ENCODE measurements around the gene OR51T1.
"Not testable (repeated sequence)": the region's sequence is repeated elsewhere in the genome, so short reads cannot be mapped to it uniquely, and the experiment has no call there.

OR51T1 gene, protein sequence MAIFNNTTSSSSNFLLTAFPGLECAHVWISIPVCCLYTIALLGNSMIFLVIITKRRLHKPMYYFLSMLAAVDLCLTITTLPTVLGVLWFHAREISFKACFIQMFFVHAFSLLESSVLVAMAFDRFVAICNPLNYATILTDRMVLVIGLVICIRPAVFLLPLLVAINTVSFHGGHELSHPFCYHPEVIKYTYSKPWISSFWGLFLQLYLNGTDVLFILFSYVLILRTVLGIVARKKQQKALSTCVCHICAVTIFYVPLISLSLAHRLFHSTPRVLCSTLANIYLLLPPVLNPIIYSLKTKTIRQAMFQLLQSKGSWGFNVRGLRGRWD

DNA sequence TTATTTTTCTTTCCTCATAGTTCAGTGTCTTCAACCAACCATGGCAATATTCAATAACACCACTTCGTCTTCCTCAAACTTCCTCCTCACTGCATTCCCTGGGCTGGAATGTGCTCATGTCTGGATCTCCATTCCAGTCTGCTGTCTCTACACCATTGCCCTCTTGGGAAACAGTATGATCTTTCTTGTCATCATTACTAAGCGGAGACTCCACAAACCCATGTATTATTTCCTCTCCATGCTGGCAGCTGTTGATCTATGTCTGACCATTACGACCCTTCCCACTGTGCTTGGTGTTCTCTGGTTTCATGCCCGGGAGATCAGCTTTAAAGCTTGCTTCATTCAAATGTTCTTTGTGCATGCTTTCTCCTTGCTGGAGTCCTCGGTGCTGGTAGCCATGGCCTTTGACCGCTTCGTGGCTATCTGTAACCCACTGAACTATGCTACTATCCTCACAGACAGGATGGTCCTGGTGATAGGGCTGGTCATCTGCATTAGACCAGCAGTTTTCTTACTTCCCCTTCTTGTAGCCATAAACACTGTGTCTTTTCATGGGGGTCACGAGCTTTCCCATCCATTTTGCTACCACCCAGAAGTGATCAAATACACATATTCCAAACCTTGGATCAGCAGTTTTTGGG, at the start of gene OR51T1:
TSS of gene OR51T1 (plus strand) at position 41 of the 641 bp plus-strand sequence. CDS start at position 41, 0 bp downstream.
- no peak for DNase-seq

DNA sequence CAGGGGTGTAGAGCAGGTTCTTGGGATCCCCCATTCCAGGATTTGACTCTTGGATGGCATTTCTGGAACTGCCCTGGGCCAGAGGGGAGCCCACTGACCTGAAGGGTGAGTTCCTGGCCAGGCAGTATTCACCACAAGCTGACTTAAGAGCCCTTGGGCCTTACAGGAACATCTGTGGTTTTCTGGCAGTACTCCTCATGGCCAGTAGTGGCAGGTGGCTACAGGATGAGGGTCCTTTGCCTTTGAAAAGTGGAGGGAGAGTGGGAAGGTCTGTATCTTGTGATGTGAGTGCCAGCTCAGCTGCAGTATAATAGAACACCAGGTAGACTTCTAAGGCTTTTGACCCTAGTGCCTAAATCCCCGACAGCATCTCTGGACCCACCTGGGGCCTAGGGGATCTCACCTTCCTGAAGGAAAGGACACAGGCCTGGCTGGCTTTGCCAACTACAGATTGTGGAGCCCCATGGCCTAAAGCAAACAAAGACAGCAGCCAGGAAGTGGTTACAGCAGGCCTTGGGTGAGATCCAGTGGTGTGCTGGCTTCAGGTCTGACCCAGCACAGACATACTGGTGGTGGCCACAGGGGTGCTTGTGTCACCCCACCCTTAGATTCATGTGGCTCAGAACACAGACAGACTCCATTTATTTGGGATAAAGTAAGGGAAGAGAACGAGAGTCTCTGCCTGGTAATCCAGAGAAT, 41.7 kb upstream of the OR51T1 start:
- DNase-seq = no peak

DNA sequence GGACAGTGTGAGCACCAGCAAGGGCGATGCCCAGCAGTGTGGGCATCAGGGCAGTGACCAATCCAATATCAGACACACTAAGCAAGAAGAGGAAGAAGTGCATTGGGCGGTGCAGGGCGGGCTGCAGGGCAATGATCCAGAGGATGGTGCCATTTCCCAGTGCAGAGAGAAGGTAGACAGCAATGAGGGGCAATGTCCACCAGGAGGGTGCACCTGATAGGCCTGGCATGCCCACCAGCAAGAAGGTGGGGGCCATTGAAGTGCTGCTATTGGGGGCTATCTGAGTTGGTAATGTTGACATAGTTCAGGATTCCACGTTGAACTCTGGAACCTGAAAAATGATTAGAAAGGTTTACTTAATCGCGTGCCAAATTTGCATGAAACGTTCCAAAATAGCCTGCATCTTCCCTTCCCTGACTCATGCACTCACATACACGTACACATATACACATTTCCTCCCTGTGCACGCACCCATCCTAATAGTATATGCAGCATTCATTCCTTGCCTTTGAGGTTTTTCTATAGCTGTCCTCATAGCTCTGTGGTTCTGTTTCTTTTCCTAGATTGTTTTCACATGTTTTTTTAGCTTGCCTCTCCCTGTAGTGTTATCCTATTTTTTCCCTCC, 32.7 kb upstream of the OR51T1 start, which contains the start of gene OR51S1:
TSS of gene OR51S1 (minus strand) at position 301 of the 625 bp plus-strand sequence. CDS start at position 301, 0 bp downstream.
- no peak for DNase-seq

DNA sequence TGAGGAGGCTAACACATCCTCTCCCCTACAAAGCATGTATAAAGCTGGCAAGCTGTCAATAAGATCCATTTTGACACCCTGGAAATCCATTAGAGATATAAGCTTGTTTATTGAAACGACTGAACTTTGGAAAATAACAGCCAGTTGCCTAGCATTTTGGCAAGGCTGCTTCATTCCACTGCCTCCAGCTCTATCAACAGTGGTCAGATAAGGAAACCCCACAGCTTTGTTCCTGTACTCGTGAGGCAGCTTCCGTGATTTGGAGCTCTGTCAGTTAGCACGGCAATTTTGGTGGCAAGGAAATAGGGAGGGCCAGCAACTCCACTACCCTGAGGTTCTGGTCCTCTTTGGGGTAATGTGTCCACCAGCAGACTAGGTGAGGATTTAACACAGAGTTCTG, 30.7 kb upstream of the OR51T1 start:
- no peak for DNase-seq

DNA sequence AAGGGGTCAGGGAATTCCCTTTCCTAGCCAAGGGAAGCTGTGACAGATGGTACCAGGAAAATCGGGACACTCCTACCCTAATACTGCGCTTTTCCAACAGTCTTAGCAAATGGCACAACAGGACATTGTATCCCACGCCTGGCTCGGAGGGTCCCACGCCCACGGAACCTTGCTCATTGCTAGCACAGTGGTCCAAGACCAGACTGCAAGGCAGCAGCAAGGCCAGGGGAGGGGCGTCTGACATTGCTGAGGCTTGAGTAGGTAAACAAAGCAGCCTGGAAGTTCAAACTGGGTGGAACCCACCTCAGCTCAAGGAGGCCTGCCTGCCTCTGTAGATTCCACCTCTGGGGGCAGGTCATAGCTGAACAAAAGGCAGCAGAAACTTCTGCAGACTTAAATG, 27.4 kb upstream of the OR51T1 start:
- not testable (repeated sequence) for DNase-seq

DNA sequence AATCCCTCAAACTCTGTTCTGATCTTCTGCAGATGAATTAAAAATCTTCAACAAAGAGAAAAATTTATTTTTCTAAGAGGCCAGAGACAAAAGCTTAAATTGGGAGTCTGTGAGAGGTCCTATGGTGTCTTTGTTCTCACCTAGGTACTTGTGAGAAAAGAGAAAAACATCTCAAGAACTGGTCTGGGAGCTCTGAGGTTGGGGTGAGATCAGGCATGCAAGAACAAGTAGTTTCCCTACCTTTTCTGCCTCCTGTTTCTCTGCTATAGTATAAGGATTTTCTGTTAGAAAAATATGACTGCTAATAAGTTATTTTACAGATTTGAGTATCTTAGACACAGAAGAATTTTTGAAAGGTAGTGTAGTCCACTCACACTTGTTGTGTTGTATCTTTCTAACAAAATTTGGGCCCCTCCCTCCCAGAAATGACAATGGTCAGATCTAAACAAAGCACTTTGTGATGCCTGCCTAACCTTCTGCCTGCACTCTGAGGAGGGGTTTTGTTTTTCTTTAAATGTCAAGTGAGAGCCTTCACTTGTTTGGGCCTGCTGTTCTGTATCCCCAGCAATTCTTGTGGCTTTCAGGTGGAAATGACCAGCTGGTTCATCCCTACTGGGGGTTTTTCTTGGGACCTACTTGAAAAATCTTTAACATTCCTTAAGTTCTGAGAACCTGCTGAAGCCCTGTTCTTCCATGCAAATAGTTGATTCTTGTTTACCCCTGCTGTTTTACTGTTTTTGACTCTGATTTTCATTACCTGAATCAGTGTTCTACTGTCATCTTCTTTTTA, 19.1 kb upstream of the OR51T1 start:
- no peak for DNase-seq

DNA sequence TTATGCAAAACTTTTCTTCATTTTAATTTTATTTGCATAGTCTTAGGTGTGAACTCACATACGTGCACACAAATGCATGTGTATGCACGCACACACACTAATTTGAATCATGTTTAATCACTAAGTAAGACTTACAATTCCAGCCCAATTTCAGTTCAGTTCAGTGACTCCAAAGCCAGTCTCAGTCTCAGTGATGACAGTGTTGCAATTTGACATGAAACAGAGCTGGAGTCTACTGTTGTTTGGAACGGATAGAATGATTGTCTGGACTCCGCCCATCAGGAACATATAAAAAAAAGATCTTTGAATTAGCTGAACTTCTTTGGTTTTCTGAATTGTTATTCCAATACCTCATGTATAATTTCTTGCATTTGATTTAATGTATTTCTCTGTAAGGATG, 17.8 kb upstream of the OR51T1 start:
- no peak for DNase-seq

DNA sequence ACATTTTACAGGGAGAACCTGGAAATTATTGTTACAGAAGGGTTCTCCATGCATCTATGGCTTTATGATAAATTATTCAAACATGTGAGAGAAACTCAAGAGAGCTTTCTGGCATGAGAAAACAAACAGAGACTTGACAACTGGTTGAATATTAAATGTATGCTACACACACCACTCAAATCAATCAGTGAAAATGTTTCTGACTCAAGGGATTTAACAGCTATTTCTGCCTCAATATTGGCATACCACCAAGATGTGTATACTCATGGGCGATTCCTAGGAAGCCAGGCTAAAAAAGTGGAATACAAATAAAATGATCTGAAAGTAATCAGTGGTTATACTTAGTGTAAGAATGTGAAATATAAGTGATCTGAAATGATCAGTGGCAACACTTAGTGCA, 15.8 kb upstream of the OR51T1 start:
- DNase-seq = no peak

DNA sequence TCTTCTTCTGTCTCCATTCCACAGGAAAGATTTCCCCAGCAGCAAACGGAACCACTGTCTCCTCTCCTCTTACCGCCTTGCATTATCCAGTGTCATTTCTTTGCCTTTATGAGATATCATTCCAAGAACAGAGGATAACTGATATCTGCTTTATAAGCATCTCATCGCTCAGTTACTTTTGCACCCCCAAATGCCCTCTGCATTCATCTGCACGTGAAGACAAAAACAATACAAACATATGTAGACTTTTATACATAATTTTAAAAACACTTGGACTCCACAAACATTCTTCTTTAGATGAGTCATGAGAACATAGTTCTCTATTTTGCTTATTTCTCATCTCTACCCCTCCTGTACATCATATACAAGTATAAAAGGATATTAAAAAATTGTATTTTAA, 512 bp upstream of the OR51T1 start:
- DNase-seq = no peak

DNA sequence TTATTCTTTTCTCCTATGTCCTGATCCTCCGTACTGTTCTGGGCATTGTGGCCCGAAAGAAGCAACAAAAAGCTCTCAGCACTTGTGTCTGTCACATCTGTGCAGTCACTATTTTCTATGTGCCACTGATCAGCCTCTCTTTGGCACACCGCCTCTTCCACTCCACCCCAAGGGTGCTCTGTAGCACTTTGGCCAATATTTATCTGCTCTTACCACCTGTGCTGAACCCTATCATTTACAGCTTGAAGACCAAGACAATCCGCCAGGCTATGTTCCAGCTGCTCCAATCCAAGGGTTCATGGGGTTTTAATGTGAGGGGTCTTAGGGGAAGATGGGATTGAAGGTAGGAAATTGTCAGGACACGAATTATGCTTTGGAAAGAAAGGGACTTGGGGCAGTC, 843 bp downstream of the OR51T1 start:
- DNase-seq = no peak

DNA sequence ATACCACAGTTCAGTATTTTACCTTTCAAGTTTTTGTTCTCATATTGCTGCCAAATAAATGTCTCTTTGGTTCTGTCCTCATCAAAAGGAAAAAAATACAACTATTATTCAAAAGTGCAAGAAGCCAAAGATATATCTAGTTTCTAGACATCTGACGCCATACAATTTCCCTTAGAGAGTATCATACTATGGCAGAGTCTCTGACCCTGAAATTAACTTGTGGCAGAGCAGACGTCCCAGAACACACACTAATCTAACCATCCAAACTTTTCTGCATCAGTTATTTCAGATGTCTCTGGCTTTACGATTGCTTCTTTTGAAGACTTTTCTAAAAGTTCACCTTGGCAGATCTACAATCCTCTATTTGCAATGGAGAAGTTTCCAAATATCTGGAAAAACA, 2.7 kb downstream of the OR51T1 start:
- DNase-seq = no peak

DNA sequence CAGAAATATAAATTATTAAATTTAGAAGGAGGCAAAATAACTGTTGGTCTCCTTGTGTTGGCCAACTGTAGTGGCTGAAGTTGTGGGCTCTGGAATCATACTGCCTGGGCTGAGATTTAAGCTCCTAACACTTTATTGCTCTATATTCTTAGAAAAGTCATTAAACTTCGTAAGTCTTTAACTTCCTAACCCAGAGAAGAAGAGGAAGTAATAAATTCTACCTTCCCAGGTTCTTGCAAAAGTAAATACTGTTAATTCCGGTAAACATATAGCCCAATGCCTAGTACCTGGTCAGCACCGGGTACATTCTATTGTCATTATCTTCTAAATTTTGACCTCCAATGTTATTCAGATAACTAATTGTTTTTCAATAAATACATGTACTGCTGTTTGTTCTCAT, 4.5 kb downstream of the OR51T1 start:
- no peak for DNase-seq

DNA sequence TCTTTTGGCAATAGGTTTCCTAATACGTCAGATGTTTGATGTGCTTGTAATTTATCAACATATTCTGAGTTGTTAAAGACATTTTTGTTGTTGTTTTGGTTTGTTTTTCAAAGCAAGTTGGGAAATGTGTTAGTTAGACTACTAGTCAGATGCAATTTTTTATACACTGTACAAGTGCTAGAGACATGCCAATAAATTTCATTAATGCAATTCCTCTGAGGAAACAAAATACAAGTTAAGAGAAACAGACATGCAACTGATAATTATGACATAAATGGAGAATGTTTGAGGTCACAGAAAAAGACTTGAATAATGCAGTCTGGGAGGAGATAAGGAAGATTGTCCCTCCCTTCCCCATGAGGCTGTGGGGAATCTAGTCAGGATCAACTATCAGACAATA, 5.9 kb downstream of the OR51T1 start:
- no peak for DNase-seq

DNA sequence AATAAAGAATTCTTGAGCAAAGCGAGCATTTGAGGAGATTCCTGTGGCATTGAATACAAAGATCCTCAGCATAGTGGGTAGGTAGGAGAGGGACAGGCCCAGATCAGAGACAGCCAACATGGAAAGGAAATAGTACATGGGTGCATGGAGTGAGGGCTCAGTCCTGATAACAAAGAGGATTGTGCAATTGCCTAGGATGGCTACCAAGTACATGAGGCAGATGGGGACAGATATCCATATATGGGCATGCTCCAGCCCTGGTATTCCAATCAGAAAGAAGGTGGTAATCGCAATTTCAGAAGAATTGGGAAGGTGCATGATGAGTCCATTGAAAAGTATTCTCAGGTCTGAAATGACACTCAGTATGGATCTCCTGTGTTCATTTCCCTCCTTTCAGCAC, 8.6 kb downstream of the OR51T1 start:
- DNase-seq = no peak

DNA sequence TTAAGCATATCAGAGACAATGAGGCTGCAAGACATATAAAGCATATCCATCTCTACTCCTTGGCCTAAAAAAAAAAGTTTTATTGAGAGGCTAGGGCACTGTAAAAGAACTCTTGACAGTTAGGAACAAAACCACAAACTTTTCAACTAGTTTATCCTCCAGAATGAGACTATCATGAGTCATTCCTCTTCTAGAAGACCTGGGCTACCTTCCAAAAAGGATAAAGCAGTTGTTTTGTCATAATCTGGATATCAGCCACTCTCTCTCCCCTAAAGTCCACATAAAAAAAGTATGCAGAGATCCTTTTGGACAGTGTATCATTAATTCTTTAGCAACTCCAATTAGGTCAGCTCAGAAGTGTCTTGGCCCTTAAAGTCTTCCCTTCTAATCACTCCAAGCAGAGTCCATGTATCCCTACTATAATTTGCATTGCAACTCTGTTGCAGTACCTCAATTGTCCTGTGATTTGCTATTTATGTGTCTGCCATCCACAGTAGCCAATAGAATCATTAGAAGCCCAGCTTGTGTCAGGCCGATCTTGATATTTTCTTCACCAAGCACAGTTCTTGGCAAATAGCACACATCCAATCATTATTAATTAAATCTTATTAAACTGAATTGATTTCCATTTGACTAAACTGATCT, 10.4 kb downstream of the OR51T1 start:
- DNase-seq = no peak

DNA sequence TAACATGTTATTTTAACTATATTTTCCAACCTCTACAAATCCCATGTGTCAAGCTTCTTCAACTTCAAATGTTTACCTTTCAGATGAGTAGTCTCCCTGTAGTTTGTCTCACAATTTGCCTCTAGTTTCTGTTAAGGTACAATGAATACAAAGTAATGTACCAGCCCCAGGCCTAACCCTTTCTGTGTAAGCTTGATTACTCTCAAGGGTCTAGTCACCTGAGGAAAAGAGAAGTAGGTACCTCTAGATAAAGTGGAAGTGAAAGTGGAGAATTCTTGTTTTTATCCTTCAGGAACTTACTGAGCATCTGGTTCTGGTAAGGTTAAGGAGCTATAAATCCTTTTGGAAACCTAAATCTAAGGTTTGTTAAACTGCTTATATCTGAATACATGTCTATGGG, 21.8 kb downstream of the OR51T1 start, which contains the start of gene OR51A7:
TSS of gene OR51A7 (plus strand) at position 300 of the 400 bp plus-strand sequence. CDS start 3,587 bp downstream, outside the sequence.
- DNase-seq = no peak

DNA sequence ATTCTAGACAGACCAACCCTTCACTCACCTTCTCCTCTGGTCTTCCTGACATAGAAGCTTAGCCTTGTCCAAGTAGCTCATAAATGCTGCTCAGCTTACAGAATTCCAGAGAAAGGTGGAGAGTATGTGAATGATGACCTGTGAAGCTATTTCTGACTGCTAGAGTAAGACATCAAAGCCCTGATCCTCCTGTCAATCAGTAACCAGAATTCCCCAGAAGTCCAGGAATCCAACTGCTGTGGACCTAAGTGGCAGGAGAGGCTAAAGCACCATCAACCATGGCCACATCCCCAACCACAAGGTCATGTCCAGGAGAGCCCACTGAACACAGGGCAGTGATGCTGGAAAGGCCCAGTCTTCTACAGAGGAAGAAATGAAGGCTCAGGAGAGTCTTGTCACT, 34.9 kb downstream of the OR51T1 start:
- DNase-seq = no peak

DNA sequence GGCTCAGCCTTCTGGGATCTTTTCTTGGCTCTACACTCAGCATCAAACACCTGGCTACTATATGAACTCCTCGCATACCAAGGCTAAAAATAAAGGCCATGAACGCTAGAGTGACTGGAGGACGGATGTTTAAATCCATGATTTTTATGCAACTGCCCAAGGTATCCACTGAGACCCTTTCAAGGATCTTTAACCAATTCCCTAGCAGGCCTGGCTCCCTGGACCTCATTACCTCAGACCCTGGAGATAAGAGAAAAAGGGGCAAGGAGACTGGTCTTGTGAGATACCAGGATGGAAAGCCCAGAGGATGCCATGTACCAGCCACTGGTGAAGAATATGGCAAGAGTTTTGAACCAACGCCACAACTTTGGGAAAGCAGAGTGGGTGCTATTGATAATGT, 37.5 kb downstream of the OR51T1 start, which contains the start of gene OR51G2:
TSS of gene OR51G2 (minus strand) at position 101 of the 400 bp plus-strand sequence. CDS start 3,687 bp downstream, outside the sequence.
- no peak for DNase-seq

DNA sequence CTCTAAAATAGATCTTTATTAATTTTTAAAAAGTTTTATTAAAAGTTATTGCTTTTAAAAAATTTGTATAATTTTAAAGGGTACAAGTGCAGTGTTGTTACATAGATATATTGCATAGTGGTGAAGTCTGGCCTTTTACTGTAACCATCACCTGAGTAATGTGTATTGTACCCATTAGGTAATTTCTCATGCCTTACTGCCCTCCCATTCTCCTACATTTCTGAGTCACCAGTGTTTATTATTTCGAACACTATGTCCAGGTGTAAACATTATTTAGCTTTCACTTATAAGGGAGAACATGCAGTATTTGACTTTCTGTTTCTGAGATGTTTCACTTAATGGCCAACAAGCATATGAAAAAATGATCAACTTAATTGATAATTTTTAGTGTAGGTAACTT, 40.1 kb downstream of the OR51T1 start:
- no peak for DNase-seq

DNA sequence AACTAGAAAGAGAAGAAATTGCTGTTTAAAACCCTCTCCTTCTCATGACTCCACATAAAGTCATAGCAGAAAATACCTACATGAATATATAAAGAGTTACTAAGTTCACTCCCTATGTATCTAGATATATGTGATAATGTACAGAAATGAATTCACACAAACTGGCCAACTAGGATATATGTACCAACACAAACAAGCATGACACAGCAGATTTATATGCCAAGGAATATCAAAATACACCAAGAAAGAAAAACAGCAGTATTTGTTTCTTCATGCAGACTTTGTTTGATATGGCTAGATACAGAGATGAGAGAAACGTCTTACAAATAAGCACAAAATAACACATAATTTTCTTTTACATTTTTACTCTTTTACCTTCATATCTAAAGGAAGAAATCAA, 40.6 kb downstream of the OR51T1 start:
- DNase-seq = no peak

DNA sequence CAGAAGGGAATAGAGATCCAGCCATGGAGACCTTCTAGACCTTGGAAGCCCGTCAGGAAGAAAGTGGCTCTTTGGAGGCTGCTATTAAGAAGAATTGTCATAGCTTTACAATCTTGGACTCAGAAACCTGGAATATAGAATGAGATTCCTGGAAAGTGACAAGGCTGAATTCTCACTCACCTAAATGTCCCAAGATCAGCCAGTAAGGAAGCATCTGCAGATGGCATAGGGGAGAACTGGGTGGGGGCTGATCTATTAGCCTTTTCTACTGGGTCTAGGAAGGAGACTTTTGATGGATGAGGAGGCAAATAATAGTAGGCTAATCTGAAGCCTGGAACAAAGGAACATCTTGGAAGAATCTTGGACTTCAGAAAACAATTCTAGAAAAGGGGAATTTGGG, 42.5 kb downstream of the OR51T1 start, which contains the start of gene OR51G1:
TSS of gene OR51G1 (minus strand) at position 101 of the 400 bp plus-strand sequence. CDS start at position 101, 0 bp downstream.
- DNase-seq = no peak

DNA sequence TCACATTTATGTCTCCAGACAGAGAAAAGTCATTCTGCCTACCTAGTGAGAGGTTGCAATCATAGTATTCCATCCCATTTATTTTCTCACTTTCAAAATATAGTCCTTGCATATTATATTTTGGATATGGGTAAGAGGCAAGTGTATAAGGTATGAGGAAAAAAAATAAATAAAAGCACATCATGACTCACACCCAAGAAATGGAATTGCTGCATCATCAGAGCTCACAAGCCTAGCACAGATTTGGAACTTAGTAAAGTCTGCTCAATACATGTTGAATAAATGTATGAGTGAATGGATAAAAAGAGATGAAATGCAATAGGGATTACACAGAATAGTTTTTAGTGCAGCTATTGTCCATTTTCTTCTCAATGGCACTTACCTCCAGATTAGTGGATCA, 44.9 kb downstream of the OR51T1 start:
- DNase-seq = no peak

Data from midbrain (tissue), 1 donor.